Embryonic facial prominence (tissue), 1 donor: ENCODE data around the gene NMRK2.
"Not testable (repeated sequence)": the region's sequence is repeated elsewhere in the genome, so short reads cannot be mapped to it uniquely, and the experiment has no call there.

Source experiments
- DNase-seq: peaks from one replicate; pipeline ENCODE4 v3.0.0-alpha.2; 2016; ENCODE audit errors: extremely low spot score

NMRK2 gene, protein sequence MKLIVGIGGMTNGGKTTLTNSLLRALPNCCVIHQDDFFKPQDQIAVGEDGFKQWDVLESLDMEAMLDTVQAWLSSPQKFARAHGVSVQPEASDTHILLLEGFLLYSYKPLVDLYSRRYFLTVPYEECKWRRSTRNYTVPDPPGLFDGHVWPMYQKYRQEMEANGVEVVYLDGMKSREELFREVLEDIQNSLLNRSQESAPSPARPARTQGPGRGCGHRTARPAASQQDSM

GRCh38 chr19:3932931-3933810 lies at the start of gene NMRK2:
Gene NMRK2, plus strand, starts transcription at chr19:3933069. Its CDS starts 603 bp downstream, at chr19:3933672.
- no peak for DNase-seq

GRCh38 chr19:3890591-3890990 lies 42.3 kb upstream of the NMRK2 start:
- no peak for DNase-seq

- DNase-seq = no peak
Measured at GRCh38 chr19:3893509-3894179, 39.2 kb upstream of the NMRK2 start.

- DNase-seq = not testable (repeated sequence)
Measured at GRCh38 chr19:3894959-3895358, 37.9 kb upstream of the NMRK2 start.

DNA sequence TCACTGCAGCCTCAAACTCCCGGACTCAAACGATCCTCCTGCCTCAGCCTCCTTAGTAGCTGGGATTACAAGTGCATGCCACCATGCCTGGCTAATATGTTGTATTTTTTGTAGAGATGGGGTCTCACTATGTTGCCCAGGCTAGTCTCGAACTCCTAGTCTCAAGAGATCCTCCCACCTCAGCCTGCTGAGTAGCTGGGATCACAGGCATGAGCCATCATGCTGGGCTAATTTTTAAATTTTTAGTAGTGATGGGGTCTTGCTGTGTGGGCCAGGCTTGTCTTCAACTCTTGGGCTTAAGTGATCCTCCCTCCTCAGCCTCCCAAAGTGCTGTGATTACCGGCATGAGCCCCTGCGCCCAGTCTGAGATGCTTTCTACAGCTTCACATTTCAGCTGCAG lies 37.1 kb upstream of the NMRK2 start:
- no peak for DNase-seq

DNA sequence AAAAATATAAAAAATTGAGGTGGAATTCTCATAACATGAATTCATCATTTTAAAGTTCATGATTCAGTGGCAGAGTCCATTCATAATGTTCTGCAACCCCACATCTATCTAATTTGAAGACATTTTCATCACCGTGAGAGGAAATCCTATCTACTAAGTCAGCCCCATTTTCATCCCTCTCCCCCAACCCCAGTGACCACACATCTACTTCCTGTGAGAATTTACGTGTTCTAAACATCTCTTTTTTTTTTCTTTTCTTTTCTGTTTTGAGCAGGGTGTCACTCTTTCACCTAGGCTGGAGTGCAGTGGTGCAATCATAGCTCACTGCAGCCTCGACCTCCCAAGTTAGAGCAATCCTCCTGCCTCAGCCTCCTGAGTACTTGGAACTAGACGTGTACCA lies 34.9 kb upstream of the NMRK2 start:
- DNase-seq = no peak

- DNase-seq = no peak
Measured at GRCh38 chr19:3898426-3898825, 34.4 kb upstream of the NMRK2 start.

GRCh38 chr19:3899531-3900294 lies 33.2 kb upstream of the NMRK2 start:
- DNase-seq = no peak

DNA sequence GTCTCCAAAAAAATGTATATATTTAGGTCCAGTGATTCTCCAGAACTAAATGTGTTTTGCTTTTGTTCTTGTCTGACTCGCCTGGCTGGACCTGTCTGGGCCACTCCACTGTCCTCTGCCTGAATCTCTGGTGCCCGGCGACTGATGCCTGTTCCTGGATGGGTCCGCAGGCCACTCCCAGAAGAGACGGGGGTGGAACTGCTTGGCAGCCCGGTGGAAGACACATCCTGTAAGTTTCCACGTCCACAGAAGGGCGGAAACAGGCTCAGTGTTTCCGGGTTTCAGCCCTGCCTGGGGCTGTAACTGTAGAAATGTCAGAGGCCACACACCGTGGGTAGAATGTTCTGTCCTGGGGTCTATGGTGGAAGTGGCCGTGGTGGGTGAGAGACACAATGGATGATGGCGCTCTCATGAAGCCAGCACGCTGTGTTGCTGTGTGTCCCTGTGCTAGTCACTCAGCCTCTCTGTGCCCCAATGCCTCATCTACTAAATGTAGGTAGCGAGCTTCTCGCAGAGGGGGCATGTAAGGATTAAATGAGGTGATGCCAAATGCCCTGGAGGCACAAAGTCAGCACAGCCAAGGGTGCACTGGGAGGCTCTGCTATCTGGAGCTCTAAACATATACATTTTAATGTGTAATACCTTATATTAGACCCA lies 30.4 kb upstream of the NMRK2 start:
- DNase-seq = no peak

- no peak for DNase-seq
Measured at GRCh38 chr19:3904233-3904632, 28.6 kb upstream of the NMRK2 start.

DNA sequence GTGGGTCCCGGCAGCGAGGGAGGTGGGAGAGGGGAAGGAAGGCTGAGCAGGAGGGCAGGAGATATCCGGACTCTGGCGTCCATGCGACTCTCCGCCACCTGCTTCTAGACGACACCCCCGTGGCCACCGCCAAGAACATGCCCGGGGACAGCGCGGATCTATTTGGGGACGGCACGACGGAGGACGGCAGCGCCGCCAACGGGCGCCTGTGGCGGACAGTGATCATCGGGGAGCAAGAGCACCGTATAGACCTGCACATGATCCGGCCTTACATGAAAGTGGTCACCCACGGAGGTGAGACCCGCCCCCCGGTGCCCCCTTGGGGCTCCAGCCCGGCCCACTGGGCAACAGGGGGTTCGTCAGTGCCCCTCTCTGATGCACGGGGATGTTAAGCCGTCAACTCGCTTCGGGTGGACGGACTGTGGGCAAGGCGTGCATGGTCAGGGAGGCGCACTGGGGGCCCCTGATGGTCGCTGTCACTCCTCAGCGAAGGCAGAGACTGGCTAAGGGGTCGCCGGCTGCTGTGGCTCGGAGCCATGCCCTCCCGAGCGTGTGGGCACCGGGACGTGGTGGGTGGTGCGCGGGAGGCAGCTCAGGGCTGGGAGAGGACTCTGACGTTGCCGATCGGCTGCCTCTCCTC lies 25.1 kb upstream of the NMRK2 start:
- no peak for DNase-seq

DNA sequence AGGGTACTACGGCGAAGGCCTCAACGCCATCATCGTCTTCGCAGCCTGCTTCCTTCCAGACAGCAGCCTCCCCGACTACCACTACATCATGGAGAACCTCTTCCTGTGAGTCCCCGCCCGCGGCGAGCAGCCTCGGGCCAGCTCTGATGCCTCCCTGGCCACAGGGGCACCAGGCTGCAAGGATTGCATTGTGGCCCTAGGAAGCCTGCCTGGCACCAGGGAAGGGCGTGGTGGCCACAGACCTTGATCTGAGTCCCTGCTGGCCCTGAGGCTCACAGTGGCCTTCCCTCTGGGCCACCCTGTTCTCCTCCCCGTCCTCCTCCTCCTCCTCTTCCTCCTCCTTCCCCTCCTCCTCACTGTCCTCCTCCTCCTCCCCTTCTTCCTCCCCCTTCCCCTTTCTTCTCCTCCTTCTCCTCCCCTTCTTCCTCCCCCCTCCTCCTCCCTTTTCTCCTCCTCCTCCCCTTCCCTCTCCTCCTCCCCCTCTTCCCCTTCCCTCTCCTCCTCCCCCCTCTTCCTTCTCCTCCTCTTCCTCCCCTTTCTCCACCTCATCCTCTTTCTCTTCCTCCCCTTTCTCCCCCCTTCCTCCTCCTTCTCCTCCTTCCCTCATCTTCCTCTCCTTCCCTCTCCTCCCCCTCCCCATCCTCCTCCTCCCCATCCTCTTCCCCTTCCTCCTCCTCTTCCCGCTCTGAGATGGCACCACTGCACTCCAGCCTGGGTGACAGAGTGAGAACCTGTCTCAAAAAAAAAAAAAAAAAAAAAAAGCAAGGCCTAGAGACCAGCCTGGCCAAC lies 24.4 kb upstream of the NMRK2 start:
- no peak for DNase-seq

- no peak for DNase-seq
Measured at GRCh38 chr19:3910105-3910504, 22.8 kb upstream of the NMRK2 start.

DNA sequence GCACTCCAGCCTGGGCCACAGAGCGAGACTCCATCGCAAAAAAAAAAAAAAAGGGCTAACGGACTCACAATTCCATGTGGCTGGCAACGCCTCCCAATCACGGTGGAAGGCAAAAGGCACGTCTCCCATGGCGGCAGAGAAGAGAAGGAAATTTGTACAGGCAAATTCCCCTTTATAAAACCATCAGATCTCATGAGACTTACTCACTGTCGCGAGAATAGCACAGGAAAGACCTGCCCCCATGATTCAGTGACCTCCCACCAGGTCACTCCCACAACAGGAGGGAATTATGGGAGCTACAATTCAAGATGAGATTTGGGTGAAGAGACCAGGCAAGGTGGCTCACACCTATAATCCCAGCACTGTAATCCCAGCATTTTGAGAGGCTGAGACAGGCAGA lies 18.7 kb upstream of the NMRK2 start:
- no peak for DNase-seq

DNA sequence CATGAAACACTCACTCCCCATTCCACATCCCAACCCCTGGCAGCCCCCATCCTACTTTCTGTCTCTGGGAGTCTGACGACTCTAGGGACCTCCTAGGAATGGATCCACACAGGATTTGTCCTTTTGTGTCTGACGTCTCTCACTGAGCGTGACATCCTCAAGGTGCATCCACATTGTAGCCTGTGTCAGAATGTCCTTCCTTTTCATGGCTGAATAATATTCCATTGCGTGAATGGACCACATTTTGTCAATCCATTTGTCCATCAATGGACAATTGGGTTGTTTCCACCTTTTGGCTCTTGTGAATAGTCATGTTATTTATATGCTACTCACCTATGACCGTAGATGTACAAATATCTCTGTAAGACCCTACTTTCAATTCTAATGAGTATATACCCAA lies 16.8 kb upstream of the NMRK2 start:
- no peak for DNase-seq

- no peak for DNase-seq
Measured at GRCh38 chr19:3919793-3920192, 13.1 kb upstream of the NMRK2 start.

GRCh38 chr19:3923096-3923758 lies 9.6 kb upstream of the NMRK2 start:
- DNase-seq = no peak

DNA sequence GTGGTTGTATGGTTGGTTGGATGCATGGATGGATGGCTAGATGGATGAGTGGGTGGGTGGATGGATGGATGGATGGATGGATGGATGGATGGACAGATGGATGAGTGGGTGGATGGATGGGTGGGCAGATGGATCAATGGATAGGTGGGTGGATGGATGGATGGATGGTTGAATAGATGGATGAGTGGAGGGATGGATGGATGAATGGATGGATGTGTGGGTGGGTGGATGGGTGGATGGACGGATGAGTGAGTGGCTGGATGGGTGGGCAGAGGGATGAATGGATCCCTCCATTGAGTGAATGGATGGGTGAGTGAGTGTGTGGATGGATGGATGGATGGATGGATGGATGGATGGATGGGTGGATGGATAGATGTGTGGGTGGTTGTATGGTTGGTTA lies 9.0 kb upstream of the NMRK2 start:
- DNase-seq = no peak

DNA sequence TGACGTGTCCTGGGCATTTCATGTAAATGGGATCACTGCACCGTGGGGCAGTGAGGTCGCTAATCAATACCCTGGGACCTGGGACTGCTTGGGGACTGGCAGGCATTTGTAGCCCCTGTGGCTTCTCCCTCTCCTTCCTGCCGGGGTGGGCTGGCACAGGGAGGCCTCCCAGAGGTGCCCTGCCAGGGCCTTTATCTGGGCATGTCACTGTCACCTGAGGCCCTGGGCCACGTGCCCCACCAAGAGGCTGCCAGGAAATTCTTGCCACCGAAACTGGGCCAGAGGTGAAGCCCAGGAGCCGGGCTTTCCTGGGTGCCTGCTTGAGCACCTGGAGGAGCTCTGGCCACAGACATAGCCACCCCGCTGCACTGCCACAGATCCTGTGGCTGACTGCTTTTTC lies 1.8 kb upstream of the NMRK2 start:
- no peak for DNase-seq
